ENCODE results near the gene COL26A1.
"Not testable (repeated sequence)": the region's sequence is repeated elsewhere in the genome, so short reads cannot be mapped to it uniquely, and the experiment has no call there.

Gene COL26A1

DNA sequence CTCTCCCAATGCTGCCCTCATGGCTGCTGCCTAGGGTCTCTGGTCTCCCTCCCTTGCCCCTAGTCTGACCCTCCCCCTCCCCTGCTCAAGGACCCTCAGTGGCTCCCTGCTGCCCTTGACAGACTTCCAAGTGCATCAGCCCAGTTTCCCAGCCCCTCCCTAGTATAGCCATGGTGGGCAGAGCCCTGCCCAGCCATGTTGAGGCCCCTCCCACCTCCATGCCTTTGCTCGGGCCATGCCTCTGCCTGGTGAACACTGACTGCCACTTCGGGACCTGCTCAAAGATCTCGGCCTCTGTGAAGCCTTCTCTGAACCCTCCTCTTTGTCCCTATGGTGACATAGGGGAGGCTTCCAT lies 193.2 kb downstream of the COL26A1 start:
- Histone ChIP-seq H3K27ac (ENCODE audit: low read depth, low read length) (no peak overlapping the region), H3K9ac (ENCODE audit: low read depth, low read length) (no peak overlapping the region), H3K4me3 (ENCODE audit: low read length) (no peak overlapping the region), H3K9me3 (ENCODE audit: insufficient read depth, low read depth, low read length) (no peaks in the 10 kb centered on the region), H3K36me3 (ENCODE audit: insufficient read depth, low read length) (peaks cover 11% of the 10 kb centered on the region; the same call in 1 of the 2 replicates), H3K27me3 (ENCODE audit: insufficient read depth, low read length) (no peaks in the 10 kb centered on the region), H3K4me1 (ENCODE audit: insufficient read depth, low read length) (no peaks in the 10 kb centered on the region)
- WGBS, result 89% methylated on average over 3 of the region's 3 CpGs

- 89% methylated on average over 1 of the region's 1 CpG for WGBS
- no peak overlapping the region for H3K4me3 ChIP-seq (ENCODE audit: low read length)
- H3K4me1 ChIP-seq (ENCODE audit: insufficient read depth, low read length), result no peaks in the 10 kb centered on the region
- no peaks in the 10 kb centered on the region for H3K9me3 ChIP-seq (ENCODE audit: insufficient read depth, low read depth, low read length)
- H3K27ac ChIP-seq (ENCODE audit: low read depth, low read length), result no peak overlapping the region
- H3K27me3 ChIP-seq (ENCODE audit: insufficient read depth, low read length), result no peaks in the 10 kb centered on the region
- H3K9ac ChIP-seq (ENCODE audit: low read depth, low read length), result no peak overlapping the region
- H3K36me3 ChIP-seq (ENCODE audit: insufficient read depth, low read length), result peaks cover 11% of the 10 kb centered on the region; the same call in 1 of the 2 replicates
These were observed 193.8 kb downstream of the COL26A1 start for GRCh38 chr7:101556453-101556968.

- WGBS, result 93% methylated on average over 8 of the region's 8 CpGs
- Histone ChIP-seq H3K4me1 (ENCODE audit: insufficient read depth, low read length) (no peaks in the 10 kb centered on the region), H3K9me3 (ENCODE audit: insufficient read depth, low read depth, low read length) (no peaks in the 10 kb centered on the region), H3K27me3 (ENCODE audit: insufficient read depth, low read length) (no peaks in the 10 kb centered on the region), H3K27ac (ENCODE audit: low read depth, low read length) (no peak overlapping the region), H3K4me3 (ENCODE audit: low read length) (no peak overlapping the region), H3K36me3 (ENCODE audit: insufficient read depth, low read length) (peaks cover 6% of the 10 kb centered on the region; the same call in 1 of the 2 replicates), H3K9ac (ENCODE audit: low read depth, low read length) (no peak overlapping the region)
These were observed 194.7 kb downstream of the COL26A1 start for GRCh38 chr7:101557421-101557820.

DNA sequence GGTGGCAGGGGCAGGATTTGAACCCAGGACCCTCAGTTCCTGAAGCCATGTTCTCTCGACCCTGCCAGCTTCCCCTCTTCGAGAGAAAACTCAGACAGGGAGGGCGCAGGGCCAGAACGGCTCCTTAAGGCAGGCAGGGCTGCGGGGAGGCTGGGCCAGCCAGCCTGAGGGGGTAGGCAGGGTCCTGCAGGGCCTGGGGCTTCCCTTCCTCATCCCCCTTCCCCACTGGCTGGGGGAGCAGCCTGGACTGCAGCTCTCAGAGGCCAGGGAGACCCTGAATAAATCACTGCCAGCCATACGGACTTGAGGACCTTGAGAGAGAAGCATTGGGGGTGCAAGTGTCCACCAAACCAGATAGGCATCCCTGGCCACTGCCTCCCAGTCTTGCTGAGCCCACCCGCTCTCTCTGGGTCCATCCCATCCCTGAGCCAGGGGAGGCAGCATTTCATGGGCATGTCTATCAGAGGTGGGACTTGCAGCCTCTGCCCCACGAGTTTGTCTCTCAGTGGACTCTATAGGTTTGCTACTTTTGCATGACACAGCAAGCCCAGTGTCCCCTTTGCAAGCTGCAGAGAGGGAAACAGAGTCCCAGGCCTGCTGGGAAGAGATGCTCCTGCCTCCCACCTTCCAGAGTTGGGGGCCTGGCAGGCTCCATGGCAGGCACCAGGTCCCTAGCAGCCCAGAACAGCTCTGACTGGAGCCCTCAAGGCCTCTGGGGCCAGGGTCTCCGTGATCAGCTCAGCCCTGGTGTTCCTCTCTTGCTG lies 195.5 kb downstream of the COL26A1 start:
- Histone ChIP-seq H3K36me3 (ENCODE audit: insufficient read depth, low read length) (peaks cover 6% of the 10 kb centered on the region; the same call in 1 of the 2 replicates), H3K9ac (ENCODE audit: low read depth, low read length) (no peak overlapping the region), H3K4me1 (ENCODE audit: insufficient read depth, low read length) (no peaks in the 10 kb centered on the region), H3K27me3 (ENCODE audit: insufficient read depth, low read length) (no peaks in the 10 kb centered on the region), H3K4me3 (ENCODE audit: low read length) (no peak overlapping the region), H3K9me3 (ENCODE audit: insufficient read depth, low read depth, low read length) (no peaks in the 10 kb centered on the region), H3K27ac (ENCODE audit: low read depth, low read length) (no peak overlapping the region)
- 91% methylated on average over 9 of the region's 9 CpGs for WGBS

- Histone ChIP-seq H3K9me3 (ENCODE audit: insufficient read depth, low read depth, low read length) (no peaks in the 10 kb centered on the region), H3K4me1 (ENCODE audit: insufficient read depth, low read length) (no peaks in the 10 kb centered on the region), H3K27ac (ENCODE audit: low read depth, low read length) (no peak overlapping the region), H3K9ac (ENCODE audit: low read depth, low read length) (no peak overlapping the region), H3K4me3 (ENCODE audit: low read length) (no peak overlapping the region), H3K27me3 (ENCODE audit: insufficient read depth, low read length) (no peaks in the 10 kb centered on the region), H3K36me3 (ENCODE audit: insufficient read depth, low read length) (peaks cover 6% of the 10 kb centered on the region; the same call in 1 of the 2 replicates)
- WGBS, result 89% methylated on average over 8 of the region's 9 CpGs
These were observed 196.2 kb downstream of the COL26A1 start for GRCh38 chr7:101558742-101559325.

- no peaks in the 10 kb centered on the region for H3K27me3 ChIP-seq (ENCODE audit: insufficient read depth, low read length)
- H3K4me3 ChIP-seq (ENCODE audit: low read length), result no peak overlapping the region
- no peaks in the 10 kb centered on the region for H3K9me3 ChIP-seq (ENCODE audit: insufficient read depth, low read depth, low read length)
- peaks cover 6% of the 10 kb centered on the region; the same call in 1 of the 2 replicates for H3K36me3 ChIP-seq (ENCODE audit: insufficient read depth, low read length)
- H3K27ac ChIP-seq (ENCODE audit: low read depth, low read length), result no peak overlapping the region
- 85% methylated on average over 1 of the region's 1 CpG for WGBS
- peaks cover 3% of the 10 kb centered on the region; the same call in 1 of the 2 replicates for H3K4me1 ChIP-seq (ENCODE audit: insufficient read depth, low read length)
- H3K9ac ChIP-seq (ENCODE audit: low read depth, low read length), result no peak overlapping the region
These were observed 196.9 kb downstream of the COL26A1 start for GRCh38 chr7:101559586-101559985.

GRCh38 chr7:101560021-101560420 lies 197.3 kb downstream of the COL26A1 start:
- H3K9me3 ChIP-seq (ENCODE audit: insufficient read depth, low read depth, low read length); H3K27me3 ChIP-seq (ENCODE audit: insufficient read depth, low read length); H3K4me3 ChIP-seq (ENCODE audit: low read length); H3K4me1 ChIP-seq (ENCODE audit: insufficient read depth, low read length); H3K27ac ChIP-seq (ENCODE audit: low read depth, low read length); H3K9ac ChIP-seq (ENCODE audit: low read depth, low read length); H3K36me3 ChIP-seq (ENCODE audit: insufficient read depth, low read length): not testable (repeated sequence)
- 90% methylated on average over 3 of the region's 3 CpGs for WGBS

- Histone ChIP-seq H3K9ac (ENCODE audit: low read depth, low read length) (no peak overlapping the region), H3K36me3 (ENCODE audit: insufficient read depth, low read length) (0 out of 2 replicates have a peak, but pooled peaks cover 2% of the 10 kb centered on the region), H3K9me3 (ENCODE audit: insufficient read depth, low read depth, low read length) (no peaks in the 10 kb centered on the region), H3K4me1 (ENCODE audit: insufficient read depth, low read length) (peaks cover 3% of the 10 kb centered on the region; the same call in 1 of the 2 replicates), H3K4me3 (ENCODE audit: low read length) (no peak overlapping the region), H3K27me3 (ENCODE audit: insufficient read depth, low read length) (no peaks in the 10 kb centered on the region), H3K27ac (ENCODE audit: low read depth, low read length) (no peak overlapping the region)
- WGBS, result 90% methylated on average over 7 of the region's 7 CpGs
These were observed 198.2 kb downstream of the COL26A1 start for GRCh38 chr7:101560856-101561255.

DNA sequence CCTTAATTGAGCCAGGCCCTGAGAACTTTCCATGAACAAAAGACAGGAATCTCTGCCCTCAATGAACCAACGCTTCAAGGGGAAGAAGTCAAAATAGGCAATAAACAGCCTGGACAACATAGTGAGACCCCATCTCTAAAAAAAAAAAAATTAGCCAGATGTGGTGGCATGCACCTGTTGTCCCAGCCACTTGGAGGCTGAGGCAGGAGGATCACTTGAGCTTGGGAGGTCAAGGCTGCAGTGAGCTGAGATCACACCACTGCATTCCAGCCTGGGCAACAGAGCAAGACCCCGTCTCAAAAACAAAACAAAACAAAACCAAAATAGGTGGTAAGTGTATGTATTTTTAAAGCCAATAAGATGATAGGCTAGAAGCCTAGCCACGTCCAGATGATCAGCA lies 198.6 kb downstream of the COL26A1 start:
- not testable (repeated sequence) for H3K27me3 ChIP-seq (ENCODE audit: insufficient read depth, low read length); H3K36me3 ChIP-seq (ENCODE audit: insufficient read depth, low read length); H3K9me3 ChIP-seq (ENCODE audit: insufficient read depth, low read depth, low read length); H3K4me1 ChIP-seq (ENCODE audit: insufficient read depth, low read length); H3K9ac ChIP-seq (ENCODE audit: low read depth, low read length); H3K4me3 ChIP-seq (ENCODE audit: low read length); H3K27ac ChIP-seq (ENCODE audit: low read depth, low read length)
- WGBS, result 93% methylated on average over 2 of the region's 3 CpGs

- H3K27me3 ChIP-seq (ENCODE audit: insufficient read depth, low read length), result no peaks in the 10 kb centered on the region
These were observed 200.0 kb downstream of the COL26A1 start for GRCh38 chr7:101562531-101563197.

More at GRCh38 chr7:101562531-101563197, 200.0 kb downstream of the COL26A1 start:
- no peak overlapping the region for H3K27ac ChIP-seq (ENCODE audit: low read depth, low read length)
- peaks cover 3% of the 10 kb centered on the region; the same call in 1 of the 2 replicates for H3K4me1 ChIP-seq (ENCODE audit: insufficient read depth, low read length)
- H3K9me3 ChIP-seq (ENCODE audit: insufficient read depth, low read depth, low read length), result no peaks in the 10 kb centered on the region
- no peak overlapping the region for H3K4me3 ChIP-seq (ENCODE audit: low read length)
- H3K9ac ChIP-seq (ENCODE audit: low read depth, low read length), result no peak overlapping the region
- H3K36me3 ChIP-seq (ENCODE audit: insufficient read depth, low read length), result no peaks in the 10 kb centered on the region
- WGBS, result 84% methylated on average over 15 of the region's 15 CpGs
